ENCODE measurements around the gene CCNI. TPM values are rescaled to one million over a fixed set of nuclear protein-coding genes. Genes with fewer than 3 reads are reported as not detected.
"Not testable (repeated sequence)": the region's sequence is repeated elsewhere in the genome, so short reads cannot be mapped to it uniquely, and the experiment has no call there.

The CCNI gene
- total and polyA plus RNA-seq, 5 experiments from 2014 or later: 304 to 350 (median 315) TPM

DNA sequence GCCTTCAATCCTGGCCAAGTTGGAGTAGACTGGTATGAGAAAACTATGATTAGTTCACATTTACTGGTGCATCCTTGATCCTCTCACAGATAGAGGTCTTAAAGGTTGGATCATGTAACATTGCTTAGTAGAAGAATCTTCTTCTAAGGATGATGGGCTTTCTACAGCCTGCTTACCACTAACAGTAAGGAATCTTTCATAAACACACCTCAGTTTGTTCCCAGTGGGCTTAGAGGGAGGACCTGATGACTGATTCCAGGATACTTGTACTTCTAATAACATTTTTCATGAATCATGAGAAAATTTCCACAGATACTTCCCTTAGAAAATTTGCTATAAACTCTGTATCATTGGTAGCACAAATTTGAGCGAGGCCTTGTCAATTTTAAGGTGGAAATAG is 40.6 kb downstream of the CCNI start:
- ATAC-seq: no peak
- H3K27ac Mint-ChIP-seq: peak overlapping the region in 1 of 10 donors; percentile 24
- H3K27me3 Mint-ChIP-seq: no peaks in the 10 kb centered on the region
- H3K4me1 Mint-ChIP-seq: peaks cover 15 to 25% (median 22%) of the 10 kb centered on the region in 4 donors
- no peak for DNase-seq
- no peak overlapping the region for H3K4me3 Mint-ChIP-seq
- peaks cover 0 to 49% (median 23%) of the 10 kb centered on the region in 3 donors for H3K36me3 Mint-ChIP-seq
- no peaks in the 10 kb centered on the region for H3K9me3 Mint-ChIP-seq
- POLR2A ChIA-PET: no interaction called here

DNA sequence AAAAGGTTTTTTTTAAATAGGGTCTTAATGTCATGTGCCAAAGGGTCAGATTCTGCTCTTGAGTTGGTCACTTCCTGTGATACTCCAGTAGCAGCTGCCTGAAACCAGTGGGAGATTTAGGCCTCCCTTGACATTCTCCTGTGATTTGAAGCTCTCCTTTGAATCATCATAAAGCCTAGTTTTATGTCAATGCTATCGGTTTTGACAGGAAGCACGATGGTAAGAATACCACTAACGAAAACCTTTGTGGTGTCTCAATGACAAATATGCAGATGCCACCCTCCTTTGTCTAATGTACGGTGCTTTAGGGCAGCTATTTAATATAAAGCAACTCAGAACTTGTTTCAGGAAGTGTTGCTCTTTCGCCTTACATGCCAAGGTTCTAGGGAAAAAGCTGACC is 44.2 kb downstream of the CCNI start:
- H3K36me3 Mint-ChIP-seq: peaks cover 0 to 44% (median 13%) of the 10 kb centered on the region in 3 donors

DNA sequence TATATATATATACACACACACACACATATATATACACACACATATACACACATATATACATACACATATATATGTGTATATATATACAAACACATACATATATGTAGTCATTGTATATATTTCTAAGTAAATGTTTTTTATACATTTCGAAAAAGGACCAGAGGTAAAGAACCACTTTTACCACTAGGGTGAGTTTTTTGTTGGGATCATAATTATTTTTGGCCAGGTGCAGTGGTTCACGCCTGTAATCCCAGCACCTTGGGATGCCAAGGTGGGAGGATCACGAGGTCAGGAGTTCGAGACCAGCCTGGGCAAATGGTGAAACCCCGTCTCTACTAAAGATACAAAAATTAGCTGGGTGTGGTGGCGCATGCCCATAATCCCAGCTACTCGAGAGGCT is 46.0 kb downstream of the CCNI start:
- not testable (repeated sequence) for DNase-seq, H3K27me3 Mint-ChIP-seq, H3K27ac Mint-ChIP-seq, ATAC-seq, H3K9me3 Mint-ChIP-seq, H3K4me3 Mint-ChIP-seq
- POLR2A ChIA-PET: interaction anchor here (0.6 to 1.2 kb wide), 2 partner anchors 8 to 524 kb away, joined by 3 read pairs; no protein-coding TSS in a partner anchor
- peaks cover 23 to 45% (median 40%) of the 10 kb centered on the region in 4 donors for H3K4me1 Mint-ChIP-seq
- H3K36me3 Mint-ChIP-seq: peaks cover 0 to 42% (median 10%) of the 10 kb centered on the region in 3 donors

More for the DNA sequence above, 44.2 kb downstream of the CCNI start:
- ATAC-seq: peak; percentile 80 to 92
- POLR2A ChIA-PET: interaction anchor here (0.6 to 2.1 kb wide), 5 partner anchors 10 to 42 kb away, joined by 3 to 6 read pairs (median 3); no protein-coding TSS in a partner anchor
- Mint-ChIP-seq H3K27ac (peak overlapping the region in 8 of 10 donors; percentile 20 to 83 (median 56)), H3K4me1 (peaks cover 23 to 45% (median 38%) of the 10 kb centered on the region in 4 donors), H3K27me3 (no peaks in the 10 kb centered on the region), H3K9me3 (no peaks in the 10 kb centered on the region), H3K4me3 (peak overlapping the region in 7 of 10 donors; percentile 2 to 51 (median 34))
- DNase-seq: peak in 1 of 10 donors; percentile 48

DNA sequence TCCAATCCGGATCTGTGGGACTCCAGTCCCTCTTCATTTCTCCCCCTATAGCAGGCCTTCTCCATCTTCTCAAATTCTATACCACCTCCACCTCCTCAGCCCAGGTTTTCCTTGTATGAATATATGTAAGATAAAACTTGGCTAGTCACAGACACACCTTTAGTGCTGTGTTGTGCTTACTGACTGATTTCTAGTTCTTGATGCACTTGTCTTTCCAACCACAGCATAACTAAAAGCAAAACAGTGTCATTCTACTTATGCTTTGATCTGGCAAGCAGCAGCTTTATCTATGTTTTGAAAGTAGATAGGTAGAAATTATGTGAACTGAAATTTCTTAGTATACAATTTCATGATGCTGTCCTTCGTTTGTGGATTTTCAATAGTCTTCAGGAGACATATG is 47.5 kb downstream of the CCNI start:
- POLR2A ChIA-PET: interaction anchor here (0.6 to 1.2 kb wide), 2 partner anchors 10 to 283 kb away, joined by 3 to 5 read pairs; no protein-coding TSS in a partner anchor
- DNase-seq: peak in 2 of 10 donors; percentile 26 to 33
- Mint-ChIP-seq H3K36me3 (peaks cover 5 to 48% (median 15%) of the 10 kb centered on the region in 3 donors), H3K4me3 (peak overlapping the region in 5 of 10 donors; percentile 5 to 51 (median 33)), H3K27me3 (no peaks in the 10 kb centered on the region), H3K9me3 (no peaks in the 10 kb centered on the region), H3K27ac (peak overlapping the region in 9 of 10 donors; percentile 3 to 78 (median 30)), H3K4me1 (peaks cover 26 to 45% (median 40%) of the 10 kb centered on the region in 4 donors)
- peak; percentile 53 to 76 for ATAC-seq

DNA sequence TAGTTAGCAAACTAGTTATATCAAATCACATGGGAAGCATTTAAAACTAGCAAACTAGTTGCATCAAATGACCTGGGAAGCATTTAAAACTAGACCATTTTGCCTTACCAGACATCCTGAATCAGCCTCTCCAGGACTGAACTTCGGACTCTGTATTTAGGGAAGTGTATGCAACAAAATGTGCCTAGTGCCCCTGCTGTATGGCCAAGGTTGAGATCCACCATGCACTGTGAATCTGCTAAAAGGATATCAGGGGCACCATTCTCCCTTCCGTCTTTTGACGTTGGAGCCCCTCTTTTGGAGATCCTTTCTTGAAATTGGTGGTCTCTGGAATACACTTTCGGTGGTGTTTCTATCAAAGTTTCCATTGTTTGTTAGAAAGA is 49.5 kb downstream of the CCNI start:
- H3K27me3 Mint-ChIP-seq: no peaks in the 10 kb centered on the region
- DNase-seq (no peak), ATAC-seq (no peak)
- no peak overlapping the region for H3K4me3 Mint-ChIP-seq
- peaks cover 5 to 58% (median 15%) of the 10 kb centered on the region in 3 donors for H3K36me3 Mint-ChIP-seq
- no peaks in the 10 kb centered on the region for H3K9me3 Mint-ChIP-seq
- H3K27ac Mint-ChIP-seq: no peak overlapping the region
- POLR2A ChIA-PET: interaction anchor here (0.9 kb wide), 1 partner anchor 17 kb away, joined by 3 read pairs; no protein-coding TSS in a partner anchor
- peaks cover 16 to 33% (median 28%) of the 10 kb centered on the region in 4 donors for H3K4me1 Mint-ChIP-seq

DNA sequence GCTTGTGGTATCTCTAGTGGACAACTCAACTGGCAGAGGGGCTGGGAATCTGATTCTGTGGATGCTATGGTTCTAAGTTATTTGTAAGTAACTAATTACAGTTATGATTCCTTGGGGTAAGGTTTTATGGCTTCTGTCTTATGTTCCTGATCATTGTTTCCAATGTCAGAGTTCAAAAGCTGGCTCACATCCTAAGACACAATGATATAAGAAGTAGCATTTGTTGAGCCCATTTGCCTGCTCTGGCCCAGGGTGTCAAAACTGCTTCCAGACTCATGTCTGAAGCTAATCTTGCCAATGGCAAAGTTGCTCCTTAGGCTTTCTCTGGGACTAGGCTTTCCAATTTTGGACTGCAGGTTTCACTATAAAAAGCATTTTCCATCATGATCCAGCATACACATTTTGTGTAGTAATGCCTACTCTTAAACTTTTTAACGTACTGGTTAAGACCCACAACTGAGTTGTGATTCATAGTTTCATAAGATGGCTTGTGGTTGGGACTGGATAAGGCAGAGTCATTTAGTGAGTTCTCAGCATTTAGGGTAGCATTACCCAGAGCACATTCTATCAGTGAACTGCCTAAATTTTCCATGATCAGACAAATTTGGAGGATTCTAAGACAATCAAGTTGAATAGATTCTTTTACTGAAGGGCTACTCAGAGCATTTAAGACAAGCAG is 50.0 kb downstream of the CCNI start:
- POLR2A ChIA-PET: interaction anchor here (0.9 kb wide), 1 partner anchor 16 kb away, joined by 3 read pairs; no protein-coding TSS in a partner anchor
- Mint-ChIP-seq H3K4me3 (no peak overlapping the region), H3K36me3 (peaks cover 10 to 62% (median 14%) of the 10 kb centered on the region in 3 donors), H3K4me1 (peaks cover 13 to 32% (median 23%) of the 10 kb centered on the region in 4 donors), H3K9me3 (no peaks in the 10 kb centered on the region), H3K27ac (no peak overlapping the region), H3K27me3 (no peaks in the 10 kb centered on the region)
- DNase-seq: no peak
- no peak for ATAC-seq

DNA sequence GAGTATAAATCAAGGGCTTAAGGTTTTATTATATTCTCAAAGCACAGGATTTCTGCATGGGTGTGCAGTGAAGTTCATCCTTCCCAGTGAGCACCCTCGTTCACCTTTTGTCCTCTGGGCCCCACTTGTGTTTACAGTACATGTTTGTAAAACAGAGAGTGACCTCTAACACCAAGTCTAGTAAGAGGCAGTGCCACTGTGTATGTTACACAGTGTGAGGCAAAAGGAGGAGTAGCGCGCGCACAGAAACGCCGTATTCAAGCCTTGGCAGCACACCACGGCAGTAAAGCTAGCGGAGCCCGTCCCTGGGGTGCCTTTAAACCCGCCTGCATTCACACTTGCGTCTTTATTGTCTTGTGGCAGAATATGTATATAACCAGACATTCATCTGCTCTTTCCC is 51.9 kb downstream of the CCNI start:
- DNase-seq (no peak), ATAC-seq (no peak)
- H3K36me3 Mint-ChIP-seq: peaks cover 19 to 71% (median 20%) of the 10 kb centered on the region in 3 donors
- H3K27ac Mint-ChIP-seq: no peak overlapping the region
- POLR2A ChIA-PET: interaction anchor here (0.7 kb wide), 1 partner anchor 28 kb away, joined by 4 read pairs; no protein-coding TSS in a partner anchor
- H3K4me3 Mint-ChIP-seq: no peak overlapping the region
- H3K27me3 Mint-ChIP-seq: no peaks in the 10 kb centered on the region
- peaks cover 10 to 25% (median 15%) of the 10 kb centered on the region in 4 donors for H3K4me1 Mint-ChIP-seq
- H3K9me3 Mint-ChIP-seq: no peaks in the 10 kb centered on the region

DNA sequence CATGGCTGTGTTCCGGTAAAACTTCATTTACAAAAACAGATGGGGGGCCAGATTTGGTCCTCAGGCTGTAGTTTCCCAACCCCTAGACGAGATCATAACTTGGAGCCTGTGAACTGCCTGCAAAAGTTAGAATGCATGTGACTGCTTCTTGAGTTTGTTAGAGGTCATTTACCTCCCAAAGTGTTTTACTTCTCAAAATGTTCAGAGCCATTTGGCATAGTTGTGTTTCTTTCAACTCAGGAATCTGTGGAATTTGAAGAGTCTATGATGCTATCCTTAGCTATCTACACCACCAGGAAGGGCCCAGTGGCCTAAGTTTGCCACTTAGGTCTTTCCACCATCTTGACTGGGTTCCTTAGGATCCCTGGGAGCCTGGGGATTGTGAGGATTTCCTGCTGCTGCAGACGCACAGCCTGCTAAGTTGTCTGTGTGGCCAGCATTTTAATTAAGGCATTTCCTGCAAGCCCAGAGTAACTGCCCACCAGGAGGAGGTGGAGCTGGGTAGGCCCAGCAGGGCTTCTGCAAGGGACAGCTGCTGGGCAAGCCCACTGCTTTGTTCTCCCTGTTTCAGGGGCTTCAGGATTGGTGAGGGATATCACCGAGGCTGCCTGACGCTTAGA is 53.1 kb downstream of the CCNI start:
- no peak overlapping the region for H3K27ac Mint-ChIP-seq
- ATAC-seq (no peak), DNase-seq (no peak)
- no peaks in the 10 kb centered on the region for H3K27me3 Mint-ChIP-seq
- H3K4me1 Mint-ChIP-seq: peaks cover 2 to 13% (median 5%) of the 10 kb centered on the region in 4 donors
- peaks cover 19 to 68% (median 22%) of the 10 kb centered on the region in 3 donors for H3K36me3 Mint-ChIP-seq
- no peaks in the 10 kb centered on the region for H3K9me3 Mint-ChIP-seq
- POLR2A ChIA-PET: no interaction called here
- H3K4me3 Mint-ChIP-seq: no peak overlapping the region

DNA sequence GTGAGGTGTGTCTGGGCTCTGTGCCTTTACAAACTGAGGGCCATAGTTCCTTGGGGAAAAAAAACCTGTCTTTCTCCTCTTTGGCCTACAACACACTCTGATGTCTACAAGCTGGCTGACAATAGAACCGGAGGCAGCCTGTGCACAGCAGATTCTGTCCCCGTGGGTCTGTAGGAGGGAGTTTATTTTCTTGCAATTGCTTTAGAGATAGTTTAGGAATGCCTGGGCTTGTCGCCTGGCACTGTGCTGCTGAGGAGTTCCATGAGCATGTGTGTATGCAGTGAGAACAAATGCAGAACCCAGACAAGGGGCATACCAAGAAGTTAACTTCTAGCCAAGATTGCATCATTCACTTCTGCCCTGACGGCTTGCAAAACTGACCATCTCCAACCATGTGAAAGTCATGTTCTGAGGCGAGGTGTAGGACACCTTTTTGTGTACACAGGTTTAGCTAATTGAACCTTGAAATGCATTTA is 54.1 kb downstream of the CCNI start:
- H3K4me3 Mint-ChIP-seq: no peak overlapping the region
- POLR2A ChIA-PET: interaction anchor here (0.7 kb wide), 1 partner anchor 10 kb away, joined by 3 read pairs; no protein-coding TSS in a partner anchor
- H3K4me1 Mint-ChIP-seq: peaks cover 0 to 10% (median 1%) of the 10 kb centered on the region in 4 donors
- H3K27me3 Mint-ChIP-seq: no peaks in the 10 kb centered on the region
- H3K9me3 Mint-ChIP-seq: no peaks in the 10 kb centered on the region
- ATAC-seq (no peak), DNase-seq (no peak)
- H3K36me3 Mint-ChIP-seq: peaks cover 19 to 70% (median 26%) of the 10 kb centered on the region in 3 donors
- H3K27ac Mint-ChIP-seq: no peak overlapping the region

DNA sequence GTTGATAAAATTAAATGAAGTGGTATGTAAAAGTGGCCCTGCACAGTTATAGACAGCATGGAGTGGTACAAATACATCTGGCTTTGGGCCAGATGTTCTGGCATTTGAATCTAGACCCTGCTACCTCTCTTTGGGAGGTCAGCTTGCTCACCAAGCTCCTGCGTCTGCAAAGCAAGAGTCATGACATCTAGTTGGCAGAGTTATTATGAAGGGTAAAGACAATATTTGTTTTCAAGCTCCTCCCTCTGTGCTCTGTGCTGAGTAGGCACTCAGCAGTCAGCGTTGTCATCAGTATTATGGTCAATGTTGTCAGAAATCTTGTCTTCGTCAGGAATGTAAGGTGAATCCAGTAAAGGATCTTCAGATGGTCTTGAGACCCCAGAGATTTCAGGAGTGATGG is 55.8 kb downstream of the CCNI start:
- ATAC-seq: no peak
- Mint-ChIP-seq H3K27me3 (no peaks in the 10 kb centered on the region), H3K9me3 (no peaks in the 10 kb centered on the region), H3K36me3 (peaks cover 19 to 73% (median 31%) of the 10 kb centered on the region in 3 donors), H3K27ac (peak overlapping the region in 1 of 10 donors; percentile 43), H3K4me1 (peaks cover 7 to 13% (median 8%) of the 10 kb centered on the region in 4 donors), H3K4me3 (no peak overlapping the region)
- no peak for DNase-seq
- POLR2A ChIA-PET: no interaction called here

DNA sequence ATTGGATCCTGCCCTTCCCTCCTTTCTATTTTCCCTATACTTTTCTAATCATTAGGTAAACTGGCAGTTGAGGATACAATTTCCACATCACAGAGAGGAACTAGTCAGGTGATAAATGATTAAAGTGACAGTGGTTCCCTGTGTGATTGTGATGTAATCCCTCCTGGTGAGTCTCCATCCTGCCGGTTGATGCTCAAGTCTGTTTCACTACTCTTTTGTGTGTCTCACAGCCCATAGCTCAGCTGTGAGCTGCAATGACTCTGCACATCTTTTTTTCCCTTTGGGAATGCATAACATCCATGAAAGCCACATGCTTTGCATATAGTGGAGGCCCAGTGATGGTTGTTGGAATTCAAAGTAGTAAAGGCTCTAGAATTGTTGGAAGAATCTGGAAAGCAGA is 60.4 kb downstream of the CCNI start:
- no peaks in the 10 kb centered on the region for H3K9me3 Mint-ChIP-seq
- peaks cover 22 to 50% (median 42%) of the 10 kb centered on the region in 4 donors for H3K4me1 Mint-ChIP-seq
- POLR2A ChIA-PET: interaction anchor here (1.3 kb wide), 1 partner anchor 17 kb away, joined by 3 read pairs; no protein-coding TSS in a partner anchor
- no peaks in the 10 kb centered on the region for H3K27me3 Mint-ChIP-seq
- H3K27ac Mint-ChIP-seq: peak overlapping the region in 2 of 10 donors; percentile 60 to 64
- peak overlapping the region in 2 of 10 donors; percentile 1 to 16 for H3K4me3 Mint-ChIP-seq
- ATAC-seq: no peak
- peaks cover 5 to 33% (median 17%) of the 10 kb centered on the region in 3 donors for H3K36me3 Mint-ChIP-seq
- no peak for DNase-seq

DNA sequence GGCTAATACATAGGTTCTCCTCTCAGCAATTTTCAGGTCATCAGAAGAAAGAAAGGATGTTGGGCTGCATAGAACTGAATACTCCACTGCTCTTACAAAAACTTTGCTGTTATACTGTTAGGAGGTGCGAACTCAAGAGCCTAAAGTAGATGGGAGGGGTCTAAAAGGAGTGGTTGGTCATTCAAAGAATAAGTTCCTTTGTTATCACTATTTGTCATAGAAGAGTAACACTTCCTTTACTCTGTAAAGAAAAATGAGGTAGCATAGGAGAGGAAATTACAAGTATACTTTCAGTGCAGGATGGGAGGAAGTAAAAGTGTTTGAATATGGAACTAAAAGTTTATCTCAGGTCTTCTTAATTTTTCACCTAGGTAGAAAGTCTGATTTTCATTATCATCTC is 61.5 kb downstream of the CCNI start:
- Mint-ChIP-seq H3K36me3 (peaks cover 0 to 22% (median 15%) of the 10 kb centered on the region in 3 donors), H3K9me3 (no peaks in the 10 kb centered on the region), H3K4me1 (peaks cover 26 to 55% (median 48%) of the 10 kb centered on the region in 4 donors), H3K4me3 (peak overlapping the region in 7 of 10 donors; percentile 4 to 53 (median 24)), H3K27ac (peak overlapping the region in 8 of 10 donors; percentile 7 to 81 (median 50)), H3K27me3 (no peaks in the 10 kb centered on the region)
- POLR2A ChIA-PET: no interaction called here
- no peak for DNase-seq
- ATAC-seq: peak; percentile 25 to 36
